ENCODE data around the gene PRDM8. TPM values are rescaled to one million over a fixed set of nuclear protein-coding genes. Genes with fewer than 3 reads are reported as not detected.
A peak's percentile ranks its signal among the peaks of the same experiment; 100 is the strongest.

PRDM8 gene
- total and polyA plus RNA-seq, 2 of the 4 experiments (the other 2 are of a cell fraction): 5.7 to 15.8 TPM

- peaks cover 7% of the 10 kb centered on the region for H3K4me1 ChIP-seq (ENCODE audit: control insufficient read depth, insufficient read depth, low read length)
- dilution Hi-C loops (cut with HindIII; ENCODE audit: low sequenced_read_pairs, unreplicated experiment): no loop called here
- H4K20me1 ChIP-seq (ENCODE audit: insufficient read depth, low read length): no peaks in the 10 kb centered on the region
- no peak for ATAC-seq (ENCODE audit: low read depth)
- no peak overlapping the region for H4K5ac ChIP-seq (ENCODE audit: low read depth, low read length)
- no CpG with 5 or more reads among the region's 2 CpGs for WGBS, 2 experiments (ENCODE audit: extremely low coverage in 2 of 2, insufficient read length in 1 of 2)
- in situ Hi-C loops (cut with MboI; ENCODE audit: low sequenced_read_pairs): loop anchor here (25.0 kb wide), 1 partner anchor 1173 kb away; no protein-coding TSS in a partner anchor
- BruUV-seq (replicated peaks): no TSS peak
- no peaks in the 10 kb centered on the region for H3K9me3 ChIP-seq (ENCODE audit: control insufficient read depth, insufficient read depth, low read length)
- no peak overlapping the region for H2AFZ ChIP-seq (replicated peaks; ENCODE audit: low read length, poor library complexity)
- no peak overlapping the region for H3K18ac ChIP-seq (ENCODE audit: low read depth, low read length)
- H3K56ac ChIP-seq (ENCODE audit: extremely low read depth, insufficient read depth, low read length): no peak overlapping the region
- H2BK5ac ChIP-seq (ENCODE audit: low read depth, low read length, poor library complexity, severe bottlenecking): no peak overlapping the region
- peaks cover 13% of the 10 kb centered on the region for H3K9me1 ChIP-seq (ENCODE audit: insufficient read depth, low read length)
- H3K36me3 ChIP-seq (ENCODE audit: control insufficient read depth, insufficient read depth, low read length): no peaks in the 10 kb centered on the region
- CTCF ChIA-PET: no interaction called here
- H3K4me3 ChIP-seq (ENCODE audit: insufficient read depth, low read depth, low read length): no peak overlapping the region
- H2BK120ac ChIP-seq (ENCODE audit: low read depth, low read length): no peak overlapping the region
- no peak overlapping the region for H2AK9ac ChIP-seq (replicated peaks; ENCODE audit: low read depth, low read length, poor library complexity)
- no peak overlapping the region for H2BK15ac ChIP-seq (ENCODE audit: low read depth, low read length)
- H3K9ac ChIP-seq (ENCODE audit: low read depth, low read length): no peak overlapping the region
- TF ChIP-seq RCOR1 (IDR thresholded peaks at IDR 0.05; ENCODE audit: insufficient replicate concordance, low read length): no peak
- no peak for TF ChIP-seq CHD1 (IDR thresholded peaks at IDR 0.05; ENCODE audit: low read depth, low read length)
- no peak for TF ChIP-seq MAFK (IDR thresholded peaks at IDR 0.05; ENCODE audit: low read depth, low read length)
- TF ChIP-seq NFE2L2 (IDR thresholded peaks at IDR 0.05; ENCODE audit: low read depth, low read length): no peak
- TF ChIP-seq MXI1 (IDR thresholded peaks at IDR 0.05; ENCODE audit: borderline replicate concordance, low read depth, low read length): no peak
- no peak for TF ChIP-seq FOS (IDR thresholded peaks at IDR 0.05; ENCODE audit: low read depth, low read length)
- TF ChIP-seq, protein P1, sequence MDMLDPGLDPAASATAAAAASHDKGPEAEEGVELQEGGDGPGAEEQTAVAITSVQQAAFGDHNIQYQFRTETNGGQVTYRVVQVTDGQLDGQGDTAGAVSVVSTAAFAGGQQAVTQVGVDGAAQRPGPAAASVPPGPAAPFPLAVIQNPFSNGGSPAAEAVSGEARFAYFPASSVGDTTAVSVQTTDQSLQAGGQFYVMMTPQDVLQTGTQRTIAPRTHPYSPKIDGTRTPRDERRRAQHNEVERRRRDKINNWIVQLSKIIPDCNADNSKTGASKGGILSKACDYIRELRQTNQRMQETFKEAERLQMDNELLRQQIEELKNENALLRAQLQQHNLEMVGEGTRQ (IDR thresholded peaks at IDR 0.05; ENCODE audit: low read depth, low read length): no peak
- no peak for TF ChIP-seq POLR2A (IDR thresholded peaks at IDR 0.05; ENCODE audit: low read depth, low read length)
- no peak for TF ChIP-seq RFX5 (IDR thresholded peaks at IDR 0.05; ENCODE audit: low read depth, low read length)
- no peak for TF ChIP-seq ELK1 (IDR thresholded peaks at IDR 0.05; ENCODE audit: borderline replicate concordance, low read depth, low read length)
- no peak for TF ChIP-seq RAD21 (IDR thresholded peaks at IDR 0.05; ENCODE audit: low read length)
- no peak for TF ChIP-seq MAZ (IDR thresholded peaks at IDR 0.05; ENCODE audit: borderline replicate concordance, low read depth, low read length)
- TF ChIP-seq BHLHE40 (IDR thresholded peaks at IDR 0.05; ENCODE audit: low read depth, low read length): no peak
- TF ChIP-seq CEBPB (IDR thresholded peaks at IDR 0.05; ENCODE audit: low read depth, low read length): no peak
- TF ChIP-seq SMC3 (IDR thresholded peaks at IDR 0.05; ENCODE audit: low read depth, low read length): no peak
- no peak for TF ChIP-seq CTCF (conservative IDR thresholded peaks at IDR 0.05; ENCODE audit: low read depth, low read length)
- H3K27ac ChIP-seq (ENCODE audit: insufficient read depth, low read length): no peak overlapping the region
- no peak overlapping the region for H3K4ac ChIP-seq (ENCODE audit: low read depth, low read length)
- intact Hi-C loops (cut with micrococcal nuclease): loop anchor here (10.0 kb wide), 1 partner anchor 296 kb away; no protein-coding TSS in a partner anchor
- no peak overlapping the region for H2AK5ac ChIP-seq (ENCODE audit: low read depth, low read length)
- peak overlapping the region; percentile 42 for H2BK20ac ChIP-seq (ENCODE audit: low read depth, low read length)
- H4K8ac ChIP-seq (ENCODE audit: low read depth in 2 of 2, low read length in 2 of 2): no peak overlapping the region
- POLR2A ChIA-PET (ENCODE audit: unreplicated experiment): interaction anchor here (1.0 kb wide), 1 partner anchor 56 kb away, joined by 3 read pairs; the partner anchor contains the start of gene FGF5
- no peak overlapping the region for H4K91ac ChIP-seq (ENCODE audit: insufficient read depth, low read depth, low read length)
- H3K79me1 ChIP-seq (ENCODE audit: low read depth in 1 of 2, low read length in 2 of 2): peaks cover 0 to 19% of the 10 kb centered on the region in 2 experiments; a peak in 2 of 4 replicates
- DNase-seq: no peak
- H3K27me3 ChIP-seq (ENCODE audit: control insufficient read depth, insufficient read depth, low read length): no peaks in the 10 kb centered on the region
- no peak overlapping the region for H3K4me2 ChIP-seq (ENCODE audit: low read depth, low read length)
- no peak overlapping the region for H3K23ac ChIP-seq (ENCODE audit: low read depth, low read length)
- H3K14ac ChIP-seq (replicated peaks; ENCODE audit: low read depth, low read length): no peak overlapping the region
These were observed 13.2 kb downstream of the PRDM8 start for GRCh38 chr4:80210549-80210948.
